Parathyroid adenoma (tissue), 2 donors: ENCODE results near the gene FSTL4.

Experiments used
- H2AFZ ChIP-seq: fragments of 300-600 bp; sonication (generic); one replicate; pipeline ENCODE4 v1.7.0; 2017; ENCODE audit warnings: antibody characterized with exemption, mild to moderate bottlenecking
- H3K27ac ChIP-seq: fragments of 300-600 bp; sonication (generic); one replicate; pipeline ENCODE4 v1.7.0; 2017
- H3K27me3 ChIP-seq: fragments of 300-600 bp; sonication (generic); one replicate; pipeline ENCODE4 v1.7.0; 2017; ENCODE audit warnings: low read length; ENCODE audit not compliant: control insufficient read depth, insufficient read depth
- H3K36me3 ChIP-seq: fragments of 300-600 bp; sonication (generic); one replicate; pipeline ENCODE4 v1.7.0; 2017; ENCODE audit warnings: low read length; ENCODE audit not compliant: control insufficient read depth, insufficient read depth
- H3K4me1 ChIP-seq: fragments of 300-600 bp; sonication (generic); one replicate; pipeline ENCODE4 v1.7.0; 2017; ENCODE audit warnings: control low read depth
- H3K4me2 ChIP-seq: fragments of 300-600 bp; sonication (generic); one replicate; pipeline ENCODE4 v1.7.0; 2017; ENCODE audit warnings: low read length
- H3K4me3 ChIP-seq: fragments of 300-600 bp; sonication (generic); one replicate; pipeline ENCODE4 v1.7.0; 2017; ENCODE audit warnings: low read depth, low read length
- H3K79me2 ChIP-seq: fragments of 300-600 bp; sonication (generic); one replicate; pipeline ENCODE4 v1.7.0; 2017; ENCODE audit warnings: control low read depth
- H3K9ac ChIP-seq: fragments of 300-600 bp; sonication (generic); one replicate; pipeline ENCODE4 v1.7.0; 2017; ENCODE audit warnings: mild to moderate bottlenecking
- H3K9me3 ChIP-seq: fragments of 300-600 bp; sonication (generic); one replicate; pipeline ENCODE4 v1.7.0; 2017; ENCODE audit warnings: low read length; ENCODE audit not compliant: control insufficient read depth
- CTCF ChIP-seq: fragments of 300-600 bp; sonication (generic); IDR thresholded peaks from one replicate; pipeline ENCODE4 v1.7.0; 2017; ENCODE audit warnings: antibody characterized with exemption, mild to moderate bottlenecking
- donor health status: primary hyperparathyroidism.

The FSTL4 gene

DNA sequence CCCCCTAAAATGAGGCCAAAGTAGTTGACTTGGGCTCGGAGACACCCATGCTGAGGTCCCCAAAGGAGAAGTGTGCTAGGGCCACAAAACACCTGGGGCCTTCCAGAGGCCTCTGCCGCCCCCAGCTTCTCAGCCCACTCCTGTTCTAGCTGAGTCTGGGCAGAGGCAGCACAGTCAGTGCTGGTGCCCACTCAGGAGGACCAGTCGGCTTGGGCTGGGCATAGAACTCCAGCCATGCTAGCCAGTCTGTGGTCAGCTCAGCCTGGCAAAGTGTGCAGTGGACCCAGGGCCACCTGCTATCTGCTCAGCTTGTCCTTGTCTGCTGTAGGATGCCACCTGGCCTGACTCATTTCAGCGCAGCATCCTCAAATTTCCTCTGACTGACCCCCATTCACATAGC is 254.6 kb downstream of the FSTL4 start:
- Histone ChIP-seq H2AFZ (no peak overlapping the region), H3K27me3 (no peaks in the 10 kb centered on the region), H3K36me3 (no peaks in the 10 kb centered on the region), H3K9me3 (no peaks in the 10 kb centered on the region), H3K27ac (no peak overlapping the region), H3K4me3 (no peak overlapping the region), H3K4me1 (peaks cover 9% of the 10 kb centered on the region), H3K79me2 (peaks cover 9% of the 10 kb centered on the region), H3K4me2 (no peak overlapping the region), H3K9ac (no peak overlapping the region)
- TF ChIP-seq CTCF, result no peak

- Histone ChIP-seq H3K27me3 (no peaks in the 10 kb centered on the region), H3K4me1 (peaks cover 9% of the 10 kb centered on the region), H3K9me3 (no peaks in the 10 kb centered on the region), H3K4me3 (no peak overlapping the region), H3K4me2 (no peak overlapping the region), H3K79me2 (peaks cover 9% of the 10 kb centered on the region), H2AFZ (no peak overlapping the region), H3K9ac (no peak overlapping the region), H3K27ac (no peak overlapping the region), H3K36me3 (no peaks in the 10 kb centered on the region)
- TF ChIP-seq CTCF, result no peak
Observed at GRCh38 chr5:133356984-133357421, 255.3 kb downstream of the FSTL4 start.

- Histone ChIP-seq H3K4me2 (no peak overlapping the region), H2AFZ (no peak overlapping the region), H3K9me3 (no peaks in the 10 kb centered on the region), H3K4me1 (peaks cover 5% of the 10 kb centered on the region), H3K9ac (no peak overlapping the region), H3K36me3 (no peaks in the 10 kb centered on the region), H3K27me3 (no peaks in the 10 kb centered on the region), H3K4me3 (no peak overlapping the region), H3K79me2 (peaks cover 9% of the 10 kb centered on the region), H3K27ac (no peak overlapping the region)
- TF ChIP-seq CTCF, result no peak
Observed at GRCh38 chr5:133356396-133356983, 255.9 kb downstream of the FSTL4 start.

- Histone ChIP-seq H3K4me2 (no peak overlapping the region), H3K79me2 (peaks cover 9% of the 10 kb centered on the region), H3K27ac (no peak overlapping the region), H3K9me3 (no peaks in the 10 kb centered on the region), H3K4me3 (no peak overlapping the region), H3K4me1 (no peaks in the 10 kb centered on the region), H3K9ac (no peak overlapping the region), H2AFZ (no peak overlapping the region), H3K27me3 (no peaks in the 10 kb centered on the region), H3K36me3 (no peaks in the 10 kb centered on the region)
- no peak for TF ChIP-seq CTCF
Observed at GRCh38 chr5:133354323-133355185, 257.8 kb downstream of the FSTL4 start.
